Measurements from ENCODE around the gene SMC6.

SMC6 gene

GRCh38 chr2:17672583-17673317 lies 80.9 kb downstream of the SMC6 start:
- peaks cover 71% of the 10 kb centered on the region for H3K36me3 ChIP-seq (ENCODE audit: insufficient read depth, low read length)
- H3K9ac ChIP-seq (ENCODE audit: low read depth, low read length) = no peak overlapping the region
- H3K4me3 ChIP-seq (ENCODE audit: low read length) = no peak overlapping the region
- H3K9me3 ChIP-seq (ENCODE audit: insufficient read depth, low read depth, low read length) = no peaks in the 10 kb centered on the region
- H3K4me1 ChIP-seq (ENCODE audit: insufficient read depth, low read length) = no peaks in the 10 kb centered on the region
- no peak overlapping the region for H3K27ac ChIP-seq (ENCODE audit: low read depth, low read length)
- over 99% methylated on average over 6 of the region's 7 CpGs for WGBS
- no peaks in the 10 kb centered on the region for H3K27me3 ChIP-seq (ENCODE audit: insufficient read depth, low read length)

GRCh38 chr2:17667898-17668297 lies 85.7 kb downstream of the SMC6 start:
- Histone ChIP-seq H3K4me3 (ENCODE audit: low read length) (no peak overlapping the region), H3K9me3 (ENCODE audit: insufficient read depth, low read depth, low read length) (no peaks in the 10 kb centered on the region), H3K4me1 (ENCODE audit: insufficient read depth, low read length) (no peaks in the 10 kb centered on the region), H3K27me3 (ENCODE audit: insufficient read depth, low read length) (no peaks in the 10 kb centered on the region), H3K36me3 (ENCODE audit: insufficient read depth, low read length) (peaks cover 80% of the 10 kb centered on the region), H3K9ac (ENCODE audit: low read depth, low read length) (no peak overlapping the region), H3K27ac (ENCODE audit: low read depth, low read length) (no peak overlapping the region)
- 91% methylated on average over 1 of the region's 1 CpG for WGBS

GRCh38 chr2:17664534-17664933 lies 89.1 kb downstream of the SMC6 start:
- Histone ChIP-seq H3K4me3 (ENCODE audit: low read length) (no peak overlapping the region), H3K36me3 (ENCODE audit: insufficient read depth, low read length) (peaks cover 72% of the 10 kb centered on the region), H3K4me1 (ENCODE audit: insufficient read depth, low read length) (no peaks in the 10 kb centered on the region), H3K27ac (ENCODE audit: low read depth, low read length) (no peak overlapping the region), H3K9ac (ENCODE audit: low read depth, low read length) (no peak overlapping the region), H3K9me3 (ENCODE audit: insufficient read depth, low read depth, low read length) (no peaks in the 10 kb centered on the region), H3K27me3 (ENCODE audit: insufficient read depth, low read length) (no peaks in the 10 kb centered on the region)
- WGBS = 98% methylated on average over 1 of the region's 1 CpG

- Histone ChIP-seq H3K27ac (ENCODE audit: low read depth, low read length) (no peak overlapping the region), H3K4me3 (ENCODE audit: low read length) (no peak overlapping the region), H3K36me3 (ENCODE audit: insufficient read depth, low read length) (peaks cover 57% of the 10 kb centered on the region), H3K9me3 (ENCODE audit: insufficient read depth, low read depth, low read length) (no peaks in the 10 kb centered on the region), H3K27me3 (ENCODE audit: insufficient read depth, low read length) (no peaks in the 10 kb centered on the region), H3K4me1 (ENCODE audit: insufficient read depth, low read length) (no peaks in the 10 kb centered on the region), H3K9ac (ENCODE audit: low read depth, low read length) (no peak overlapping the region)
- 100% methylated on average over 1 of the region's 1 CpG for WGBS
Observed at GRCh38 chr2:17662723-17663122, 90.9 kb downstream of the SMC6 start.

GRCh38 chr2:17661460-17661859 lies 92.2 kb downstream of the SMC6 start:
- WGBS = 95% methylated on average over 1 of the region's 1 CpG
- Histone ChIP-seq H3K9ac (ENCODE audit: low read depth, low read length) (no peak overlapping the region), H3K4me3 (ENCODE audit: low read length) (no peak overlapping the region), H3K27me3 (ENCODE audit: insufficient read depth, low read length) (no peaks in the 10 kb centered on the region), H3K27ac (ENCODE audit: low read depth, low read length) (no peak overlapping the region), H3K4me1 (ENCODE audit: insufficient read depth, low read length) (no peaks in the 10 kb centered on the region), H3K9me3 (ENCODE audit: insufficient read depth, low read depth, low read length) (no peaks in the 10 kb centered on the region), H3K36me3 (ENCODE audit: insufficient read depth, low read length) (peaks cover 52% of the 10 kb centered on the region)

- H3K36me3 ChIP-seq (ENCODE audit: insufficient read depth, low read length) = peaks cover 48% of the 10 kb centered on the region
- WGBS = 96% methylated on average over 3 of the region's 4 CpGs
- H3K27me3 ChIP-seq (ENCODE audit: insufficient read depth, low read length) = no peaks in the 10 kb centered on the region
- H3K4me3 ChIP-seq (ENCODE audit: low read length) = no peak overlapping the region
- H3K9ac ChIP-seq (ENCODE audit: low read depth, low read length) = no peak overlapping the region
- H3K27ac ChIP-seq (ENCODE audit: low read depth, low read length) = no peak overlapping the region
- H3K9me3 ChIP-seq (ENCODE audit: insufficient read depth, low read depth, low read length) = no peaks in the 10 kb centered on the region
- H3K4me1 ChIP-seq (ENCODE audit: insufficient read depth, low read length) = no peaks in the 10 kb centered on the region
Observed at GRCh38 chr2:17660219-17660618, 93.4 kb downstream of the SMC6 start.

- Histone ChIP-seq H3K36me3 (ENCODE audit: insufficient read depth, low read length) (peaks cover 35% of the 10 kb centered on the region), H3K27ac (ENCODE audit: low read depth, low read length) (no peak overlapping the region), H3K27me3 (ENCODE audit: insufficient read depth, low read length) (no peaks in the 10 kb centered on the region), H3K4me1 (ENCODE audit: insufficient read depth, low read length) (no peaks in the 10 kb centered on the region), H3K4me3 (ENCODE audit: low read length) (no peak overlapping the region), H3K9ac (ENCODE audit: low read depth, low read length) (no peak overlapping the region), H3K9me3 (ENCODE audit: insufficient read depth, low read depth, low read length) (no peaks in the 10 kb centered on the region)
- WGBS = 84% methylated on average over 6 of the region's 6 CpGs
Observed at GRCh38 chr2:17658251-17658843, 95.3 kb downstream of the SMC6 start.

GRCh38 chr2:17657759-17658158 lies 95.9 kb downstream of the SMC6 start:
- Histone ChIP-seq H3K9me3 (ENCODE audit: insufficient read depth, low read depth, low read length) (no peaks in the 10 kb centered on the region), H3K27ac (ENCODE audit: low read depth, low read length) (no peak overlapping the region), H3K27me3 (ENCODE audit: insufficient read depth, low read length) (no peaks in the 10 kb centered on the region), H3K9ac (ENCODE audit: low read depth, low read length) (no peak overlapping the region), H3K4me1 (ENCODE audit: insufficient read depth, low read length) (no peaks in the 10 kb centered on the region), H3K36me3 (ENCODE audit: insufficient read depth, low read length) (peaks cover 33% of the 10 kb centered on the region), H3K4me3 (ENCODE audit: low read length) (no peak overlapping the region)
- 96% methylated on average over 4 of the region's 4 CpGs for WGBS

- Histone ChIP-seq H3K27ac (ENCODE audit: low read depth, low read length) (no peak overlapping the region), H3K36me3 (ENCODE audit: insufficient read depth, low read length) (peaks cover 37% of the 10 kb centered on the region), H3K4me1 (ENCODE audit: insufficient read depth, low read length) (no peaks in the 10 kb centered on the region), H3K27me3 (ENCODE audit: insufficient read depth, low read length) (no peaks in the 10 kb centered on the region), H3K9me3 (ENCODE audit: insufficient read depth, low read depth, low read length) (no peaks in the 10 kb centered on the region), H3K4me3 (ENCODE audit: low read length) (no peak overlapping the region), H3K9ac (ENCODE audit: low read depth, low read length) (no peak overlapping the region)
- 84% methylated on average over 9 of the region's 9 CpGs for WGBS
Observed at GRCh38 chr2:17652681-17653394, 100.8 kb downstream of the SMC6 start.

- Histone ChIP-seq H3K4me1 (ENCODE audit: insufficient read depth, low read length) (peaks cover 9% of the 10 kb centered on the region; the same call in 1 of the 2 replicates), H3K9ac (ENCODE audit: low read depth, low read length) (no peak overlapping the region), H3K9me3 (ENCODE audit: insufficient read depth, low read depth, low read length) (no peaks in the 10 kb centered on the region), H3K4me3 (ENCODE audit: low read length) (no peak overlapping the region), H3K36me3 (ENCODE audit: insufficient read depth, low read length) (peaks cover 15% of the 10 kb centered on the region), H3K27me3 (ENCODE audit: insufficient read depth, low read length) (no peaks in the 10 kb centered on the region), H3K27ac (ENCODE audit: low read depth, low read length) (no peak overlapping the region)
- 95% methylated on average over 11 of the region's 11 CpGs for whole genome bisulfite sequencing
Observed at GRCh38 chr2:17649026-17649425, 104.6 kb downstream of the SMC6 start.

- H3K36me3 ChIP-seq (ENCODE audit: insufficient read depth, low read length) = peaks cover 15% of the 10 kb centered on the region
- H3K27me3 ChIP-seq (ENCODE audit: insufficient read depth, low read length) = no peaks in the 10 kb centered on the region
- H3K9ac ChIP-seq (ENCODE audit: low read depth, low read length) = no peak overlapping the region
- 82% methylated on average over 1 of the region's 1 CpG for WGBS
- no peaks in the 10 kb centered on the region for H3K9me3 ChIP-seq (ENCODE audit: insufficient read depth, low read depth, low read length)
- H3K4me3 ChIP-seq (ENCODE audit: low read length) = no peak overlapping the region
- peaks cover 9% of the 10 kb centered on the region; the same call in 1 of the 2 replicates for H3K4me1 ChIP-seq (ENCODE audit: insufficient read depth, low read length)
- no peak overlapping the region for H3K27ac ChIP-seq (ENCODE audit: low read depth, low read length)
Observed at GRCh38 chr2:17648581-17648980, 105.0 kb downstream of the SMC6 start.

All from HUES64 (cell line).